Type B pancreatic cell (in vitro differentiated cells): Measurements from ENCODE around the gene TESMIN. TPM values are rescaled to one million over a fixed set of nuclear protein-coding genes. Genes with fewer than 3 reads are reported as not detected.
A peak's percentile ranks its signal among the peaks of the same experiment; 100 is the strongest.

Experiments used
- DNase-seq: peaks from one replicate; pipeline ENCODE4 v3.0.0; 2021; ENCODE audit warnings: mixed read lengths; ENCODE audit not compliant: unreplicated experiment; ENCODE audit errors: extremely low spot score
- H3K27ac Mint-ChIP-seq: 2 replicates; pipeline ENCODE4 v1.8.0; 2021; ENCODE audit warnings: mild to moderate bottlenecking, mixed read lengths
- H3K27me3 Mint-ChIP-seq: 2 replicates; pipeline ENCODE4 v1.8.0; 2021; ENCODE audit warnings: mixed read lengths
- H3K36me3 Mint-ChIP-seq: 2 replicates; pipeline ENCODE4 v1.8.0; 2021; ENCODE audit warnings: mixed read lengths
- H3K4me1 Mint-ChIP-seq: one replicate; pipeline ENCODE4 v1.8.0; 2021; ENCODE audit warnings: mixed read lengths; ENCODE audit not compliant: unreplicated experiment
- H3K4me3 Mint-ChIP-seq: 2 replicates; pipeline ENCODE4 v1.8.0; 2021; ENCODE audit warnings: mild to moderate bottlenecking, mixed read lengths
- H3K9me3 Mint-ChIP-seq: 2 replicates; pipeline ENCODE4 v1.8.0; 2021; ENCODE audit warnings: mixed read lengths
- long read RNA-seq: library from polyadenylated mRNA; unstranded; transcript quantifications from one replicate; pipeline ENCODE4 v2.0.0, GENCODE V29; 2020
- total RNA-seq: library from RNA; stranded (reverse); gene quantifications from 2 replicates; pipeline ENCODE4 v1.2.1, GENCODE V29; 2021; ENCODE audit warnings: low replicate concordance
- TF ChIP-seq, protein P1 (sequence below): fragments of 200-600 bp; sonication (generic); conservative IDR thresholded peaks from 2 replicates; pipeline ENCODE4 v1.5.0; 2021; ENCODE audit warnings: antibody characterized with exemption, mild to moderate bottlenecking

The TESMIN gene, protein sequence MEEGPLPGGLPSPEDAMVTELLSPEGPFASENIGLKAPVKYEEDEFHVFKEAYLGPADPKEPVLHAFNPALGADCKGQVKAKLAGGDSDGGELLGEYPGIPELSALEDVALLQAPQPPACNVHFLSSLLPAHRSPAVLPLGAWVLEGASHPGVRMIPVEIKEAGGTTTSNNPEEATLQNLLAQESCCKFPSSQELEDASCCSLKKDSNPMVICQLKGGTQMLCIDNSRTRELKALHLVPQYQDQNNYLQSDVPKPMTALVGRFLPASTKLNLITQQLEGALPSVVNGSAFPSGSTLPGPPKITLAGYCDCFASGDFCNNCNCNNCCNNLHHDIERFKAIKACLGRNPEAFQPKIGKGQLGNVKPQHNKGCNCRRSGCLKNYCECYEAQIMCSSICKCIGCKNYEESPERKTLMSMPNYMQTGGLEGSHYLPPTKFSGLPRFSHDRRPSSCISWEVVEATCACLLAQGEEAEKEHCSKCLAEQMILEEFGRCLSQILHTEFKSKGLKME
- 6.7 and 9.7 TPM in 2 replicates for total RNA-seq
- long read RNA-seq = 0 reads

- Mint-ChIP-seq H3K4me1 (peaks cover 14% of the 10 kb centered on the region), H3K9me3 (no peaks in the 10 kb centered on the region), H3K27me3 (no peaks in the 10 kb centered on the region), H3K36me3 (no peaks in the 10 kb centered on the region), H3K27ac (peak within 1 kb of the TSS; percentile 78), H3K4me3 (peak within 1 kb of the TSS; percentile 72)
- TF ChIP-seq, protein P1, sequence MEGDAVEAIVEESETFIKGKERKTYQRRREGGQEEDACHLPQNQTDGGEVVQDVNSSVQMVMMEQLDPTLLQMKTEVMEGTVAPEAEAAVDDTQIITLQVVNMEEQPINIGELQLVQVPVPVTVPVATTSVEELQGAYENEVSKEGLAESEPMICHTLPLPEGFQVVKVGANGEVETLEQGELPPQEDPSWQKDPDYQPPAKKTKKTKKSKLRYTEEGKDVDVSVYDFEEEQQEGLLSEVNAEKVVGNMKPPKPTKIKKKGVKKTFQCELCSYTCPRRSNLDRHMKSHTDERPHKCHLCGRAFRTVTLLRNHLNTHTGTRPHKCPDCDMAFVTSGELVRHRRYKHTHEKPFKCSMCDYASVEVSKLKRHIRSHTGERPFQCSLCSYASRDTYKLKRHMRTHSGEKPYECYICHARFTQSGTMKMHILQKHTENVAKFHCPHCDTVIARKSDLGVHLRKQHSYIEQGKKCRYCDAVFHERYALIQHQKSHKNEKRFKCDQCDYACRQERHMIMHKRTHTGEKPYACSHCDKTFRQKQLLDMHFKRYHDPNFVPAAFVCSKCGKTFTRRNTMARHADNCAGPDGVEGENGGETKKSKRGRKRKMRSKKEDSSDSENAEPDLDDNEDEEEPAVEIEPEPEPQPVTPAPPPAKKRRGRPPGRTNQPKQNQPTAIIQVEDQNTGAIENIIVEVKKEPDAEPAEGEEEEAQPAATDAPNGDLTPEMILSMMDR = no peak
- DNase-seq = peak; percentile 96
Observed at GRCh38 chr11:68751331-68751856, at the start of gene TESMIN. TESMIN (minus strand) TSS chr11:68751520; CDS start chr11:68750660, 860 bp downstream.

DNA sequence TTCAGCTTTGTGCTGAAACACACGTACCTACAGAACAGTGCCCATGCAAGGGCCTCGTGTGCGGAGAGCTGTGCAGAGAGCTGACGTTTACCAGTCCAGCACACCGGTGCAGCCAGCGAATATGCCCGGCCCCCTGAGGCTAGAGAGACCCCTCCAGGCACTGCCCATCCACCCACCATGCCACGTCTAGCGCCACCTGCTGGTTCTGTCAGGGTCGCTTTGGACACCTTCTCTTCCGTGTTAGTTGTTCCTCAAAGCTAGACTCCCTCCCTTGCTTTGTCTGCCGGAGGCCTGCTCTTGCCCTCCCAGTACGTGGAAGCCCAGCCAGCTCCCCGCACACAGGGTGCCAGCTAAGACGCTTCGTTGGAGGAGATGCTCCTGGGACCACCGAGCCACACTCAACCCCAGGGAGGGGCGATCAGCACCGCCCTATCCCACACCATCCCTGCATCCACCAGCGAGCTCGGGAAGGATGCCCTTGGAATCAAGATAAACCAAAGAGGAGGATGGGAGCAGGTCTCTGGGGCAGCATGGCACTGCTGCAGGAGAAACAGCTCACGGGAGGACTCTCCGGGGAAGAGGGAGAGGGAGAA is 47.0 kb upstream of the TESMIN start:
- Mint-ChIP-seq H3K4me3 (no peak overlapping the region), H3K9me3 (no peaks in the 10 kb centered on the region), H3K27ac (no peak overlapping the region), H3K27me3 (no peaks in the 10 kb centered on the region), H3K4me1 (no peaks in the 10 kb centered on the region), H3K36me3 (peaks cover 12% of the 10 kb centered on the region)
- TF ChIP-seq, protein P1 = peak; percentile 79
- no peak for DNase-seq

GRCh38 chr11:68796801-68797200 is 45.5 kb upstream of the TESMIN start:
- Mint-ChIP-seq H3K27ac (no peak overlapping the region), H3K4me3 (no peak overlapping the region), H3K36me3 (peaks cover 6% of the 10 kb centered on the region), H3K4me1 (no peaks in the 10 kb centered on the region), H3K9me3 (no peaks in the 10 kb centered on the region), H3K27me3 (no peaks in the 10 kb centered on the region)
- TF ChIP-seq, protein P1 = no peak
- DNase-seq = no peak

- Mint-ChIP-seq H3K9me3 (no peaks in the 10 kb centered on the region), H3K4me1 (no peaks in the 10 kb centered on the region), H3K27me3 (no peaks in the 10 kb centered on the region), H3K36me3 (peaks cover 4% of the 10 kb centered on the region), H3K4me3 (no peak overlapping the region), H3K27ac (no peak overlapping the region)
- TF ChIP-seq, protein P1 = no peak
- no peak for DNase-seq
Observed at GRCh38 chr11:68792400-68792966, 41.2 kb upstream of the TESMIN start.

GRCh38 chr11:68784653-68785052 is 33.3 kb upstream of the TESMIN start:
- no peak for DNase-seq
- peaks cover 10% of the 10 kb centered on the region for H3K36me3 Mint-ChIP-seq
- TF ChIP-seq, protein P1 = no peak
- no peaks in the 10 kb centered on the region for H3K27me3 Mint-ChIP-seq
- no peak overlapping the region for H3K27ac Mint-ChIP-seq
- no peak overlapping the region for H3K4me3 Mint-ChIP-seq
- no peaks in the 10 kb centered on the region for H3K9me3 Mint-ChIP-seq
- H3K4me1 Mint-ChIP-seq = no peaks in the 10 kb centered on the region
